Mammary microvascular endothelial cell (primary cell): ENCODE data around the gene GOLPH3. TPM values are rescaled to one million over a fixed set of nuclear protein-coding genes. Genes with fewer than 3 reads are reported as not detected.

Experiments used
- total RNA-seq: library from RNA; depleted of rRNA; stranded (reverse); fragments of >200 nt; gene quantifications from 2 replicates; pipeline ENCODE4 v1.2.3, GENCODE V29; 2015

Gene GOLPH3
- total RNA-seq: 57.9 and 68.1 TPM in 2 replicates

DNA sequence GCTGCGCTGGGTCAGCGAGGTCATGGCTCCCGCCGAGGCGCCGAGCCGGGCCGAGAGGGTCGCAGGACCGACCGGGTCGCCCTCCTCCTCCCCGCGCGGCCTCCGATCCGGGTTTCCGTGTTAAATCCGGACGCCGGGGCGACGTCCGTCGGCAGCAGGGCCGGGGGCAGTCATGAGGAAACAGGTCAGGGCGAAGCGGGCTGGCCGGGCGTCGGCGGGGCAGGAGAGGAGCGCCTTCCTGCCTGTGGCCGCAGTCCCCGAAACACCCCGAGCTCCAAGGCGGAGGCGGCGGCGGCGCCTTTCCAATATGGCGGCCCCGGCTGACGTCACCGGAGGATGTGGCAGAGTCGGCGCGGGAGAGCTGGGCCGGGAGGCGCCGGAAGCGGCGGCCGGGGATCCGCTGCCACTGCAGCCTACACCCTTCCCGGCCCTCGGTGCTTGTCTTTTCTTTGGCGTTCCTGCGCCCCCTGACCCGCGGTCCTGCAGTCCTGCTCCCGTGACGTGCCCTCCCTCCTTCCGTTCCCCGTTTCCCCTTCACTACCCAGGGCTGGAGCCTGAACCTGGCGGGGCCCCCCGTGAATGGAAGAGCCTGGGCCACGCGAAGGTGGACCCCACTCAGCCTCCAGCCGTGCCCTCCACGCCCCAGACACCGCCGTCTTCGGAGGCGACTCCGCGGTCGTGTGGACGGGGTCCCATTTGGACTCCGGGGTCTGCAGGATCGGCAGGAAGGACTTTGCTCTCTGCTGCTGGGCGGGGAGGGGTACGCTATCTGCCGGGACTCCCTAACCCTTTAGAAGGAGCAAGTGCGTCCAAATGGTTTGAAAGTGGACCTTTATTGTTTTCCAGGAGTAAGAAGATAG lies at the start of gene GOLPH3:
Gene GOLPH3, minus strand, starts transcription at position 309 of the 860 bp plus-strand sequence. Its CDS starts 285 bp downstream, at position 24.

Other genes starting within 250 kb of the GOLPH3 start
- gene MTMR12, start 138.6 kb upstream of the GOLPH3 start, total RNA-seq: 30.8 and 34.7 TPM in 2 replicates